SJSA1 (cell line): ENCODE data around the gene MEN1. TPM values are rescaled to one million over a fixed set of nuclear protein-coding genes. Genes with fewer than 3 reads are reported as not detected.

ENCODE experiments used
- DNase-seq, 2 experiments: peaks; one replicate each; pipeline ENCODE4 v3.0.0-alpha.2; 2015 to 2020; ENCODE audit warnings: low spot score in 2 of 2, low read depth in 1 of 2
- H3K27ac ChIP-seq: fragments of 250-450 bp; sonication (Bioruptor Pico); 2 replicates; pipeline ENCODE4 v1.5.1; 2020; ENCODE audit warnings: mild to moderate bottlenecking, moderate library complexity
- H3K27me3 ChIP-seq: fragments of 250-450 bp; sonication (Bioruptor Pico); replicated peaks from 2 replicates; pipeline ENCODE4 v1.5.1; 2020; ENCODE audit warnings: mild to moderate bottlenecking, moderate library complexity
- H3K36me3 ChIP-seq: fragments of 250-450 bp; sonication (Bioruptor Pico); 2 replicates; pipeline ENCODE4 v1.5.1; 2020; ENCODE audit warnings: mild to moderate bottlenecking
- H3K4me1 ChIP-seq: fragments of 250-450 bp; sonication (Bioruptor Pico); replicated peaks from 2 replicates; pipeline ENCODE4 v1.6.1; 2021; ENCODE audit warnings: mild to moderate bottlenecking
- H3K4me3 ChIP-seq: fragments of 250-450 bp; sonication (Bioruptor Pico); 2 replicates; pipeline ENCODE4 v1.5.1; 2020; ENCODE audit warnings: mild to moderate bottlenecking
- H3K9me3 ChIP-seq: fragments of 250-450 bp; sonication (Bioruptor Pico); replicated peaks from 2 replicates; pipeline ENCODE4 v1.5.1; 2020; ENCODE audit warnings: mild to moderate bottlenecking
- total RNA-seq: library from RNA; depleted of rRNA; stranded (reverse); fragments of >200 nt; shearing (Covaris generic); gene quantifications from 2 replicates; pipeline ENCODE4 v1.2.3, GENCODE V29; 2014; rRNA removed

MEN1 gene
- 13.8 and 22.0 TPM in 2 replicates for total RNA-seq

- Histone ChIP-seq H3K4me1 (peaks cover 11% of the 10 kb centered on the region), H3K4me3 (peak within 1 kb of the TSS; percentile 65), H3K27ac (no peak within 1 kb of the TSS), H3K27me3 (no peaks in the 10 kb centered on the region), H3K36me3 (peaks cover 38% of the 10 kb centered on the region), H3K9me3 (no peaks in the 10 kb centered on the region)
- DNase-seq = peak; percentile 98 to 99
Measured at GRCh38 chr11:64810271-64810890, at the start of gene MEN1. TSS of gene MEN1 (minus strand) at chr11:64810551. CDS start at chr11:64810109, 442 bp downstream.

- Histone ChIP-seq H3K27ac (no peak overlapping the region), H3K36me3 (peaks cover 61% of the 10 kb centered on the region), H3K4me1 (peaks cover 66% of the 10 kb centered on the region), H3K27me3 (no peaks in the 10 kb centered on the region), H3K4me3 (no peak overlapping the region), H3K9me3 (no peaks in the 10 kb centered on the region)
- DNase-seq = no peak
Measured at GRCh38 chr11:64859542-64860414, 49.4 kb upstream of the MEN1 start.

- peaks cover 68% of the 10 kb centered on the region for H3K36me3 ChIP-seq
- no peak overlapping the region for H3K4me3 ChIP-seq
- DNase-seq = no peak
- H3K27ac ChIP-seq = no peak overlapping the region
- no peaks in the 10 kb centered on the region for H3K27me3 ChIP-seq
- H3K9me3 ChIP-seq = no peaks in the 10 kb centered on the region
- peaks cover 66% of the 10 kb centered on the region for H3K4me1 ChIP-seq
Measured at GRCh38 chr11:64858467-64859263, 48.3 kb upstream of the MEN1 start.

GRCh38 chr11:64857485-64857884 lies 47.1 kb upstream of the MEN1 start:
- H3K4me3 ChIP-seq = no peak overlapping the region
- DNase-seq = no peak
- H3K27ac ChIP-seq = peak overlapping the region; percentile 87; the same call in 1 of the 2 replicates
- H3K27me3 ChIP-seq = no peaks in the 10 kb centered on the region
- H3K4me1 ChIP-seq = peaks cover 59% of the 10 kb centered on the region
- no peaks in the 10 kb centered on the region for H3K9me3 ChIP-seq
- H3K36me3 ChIP-seq = peaks cover 75% of the 10 kb centered on the region

- no peak overlapping the region for H3K4me3 ChIP-seq
- H3K4me1 ChIP-seq = peaks cover 62% of the 10 kb centered on the region
- no peaks in the 10 kb centered on the region for H3K27me3 ChIP-seq
- H3K27ac ChIP-seq = peak overlapping the region; percentile 87
- no peaks in the 10 kb centered on the region for H3K9me3 ChIP-seq
- peaks cover 73% of the 10 kb centered on the region for H3K36me3 ChIP-seq
- peak; percentile 87 to 96 for DNase-seq
Measured at GRCh38 chr11:64856382-64857227, 46.3 kb upstream of the MEN1 start.

- H3K9me3 ChIP-seq = no peaks in the 10 kb centered on the region
- peak overlapping the region; percentile 87 for H3K27ac ChIP-seq
- no peaks in the 10 kb centered on the region for H3K27me3 ChIP-seq
- peaks cover 73% of the 10 kb centered on the region for H3K36me3 ChIP-seq
- no peak overlapping the region for H3K4me3 ChIP-seq
- DNase-seq = no peak
- peaks cover 68% of the 10 kb centered on the region for H3K4me1 ChIP-seq
Measured at GRCh38 chr11:64855596-64856304, 45.4 kb upstream of the MEN1 start.

- Histone ChIP-seq H3K27ac (peak overlapping the region; percentile 87), H3K4me1 (peaks cover 74% of the 10 kb centered on the region), H3K4me3 (no peak overlapping the region), H3K27me3 (no peaks in the 10 kb centered on the region), H3K9me3 (no peaks in the 10 kb centered on the region), H3K36me3 (peaks cover 68% of the 10 kb centered on the region)
- peak; percentile 100 for DNase-seq
Measured at GRCh38 chr11:64854534-64855502, 44.5 kb upstream of the MEN1 start.

- Histone ChIP-seq H3K4me3 (no peak overlapping the region), H3K27me3 (no peaks in the 10 kb centered on the region), H3K4me1 (peaks cover 78% of the 10 kb centered on the region), H3K9me3 (no peaks in the 10 kb centered on the region), H3K27ac (peak overlapping the region; percentile 87), H3K36me3 (peaks cover 61% of the 10 kb centered on the region)
- DNase-seq = no peak
Measured at GRCh38 chr11:64854157-64854533, 43.8 kb upstream of the MEN1 start.

- Histone ChIP-seq H3K27me3 (no peaks in the 10 kb centered on the region), H3K27ac (no peak overlapping the region), H3K4me1 (peaks cover 75% of the 10 kb centered on the region), H3K4me3 (no peak overlapping the region), H3K36me3 (peaks cover 57% of the 10 kb centered on the region), H3K9me3 (no peaks in the 10 kb centered on the region)
- DNase-seq = no peak
Measured at GRCh38 chr11:64853709-64854108, 43.4 kb upstream of the MEN1 start.

GRCh38 chr11:64852804-64853509 lies 42.6 kb upstream of the MEN1 start:
- Histone ChIP-seq H3K27me3 (no peaks in the 10 kb centered on the region), H3K9me3 (no peaks in the 10 kb centered on the region), H3K36me3 (peaks cover 51% of the 10 kb centered on the region), H3K27ac (no peak overlapping the region), H3K4me1 (peaks cover 69% of the 10 kb centered on the region), H3K4me3 (no peak overlapping the region)
- no peak for DNase-seq

GRCh38 chr11:64851831-64852351 lies 41.5 kb upstream of the MEN1 start:
- H3K36me3 ChIP-seq = peaks cover 42% of the 10 kb centered on the region
- H3K4me1 ChIP-seq = peaks cover 62% of the 10 kb centered on the region
- no peaks in the 10 kb centered on the region for H3K9me3 ChIP-seq
- no peak for DNase-seq
- H3K27ac ChIP-seq = no peak overlapping the region
- H3K4me3 ChIP-seq = no peak overlapping the region
- H3K27me3 ChIP-seq = no peaks in the 10 kb centered on the region
